HL-60/S4 (cell line): ENCODE results near the gene MCTP2.
"Not testable (repeated sequence)": the region's sequence is repeated elsewhere in the genome, so short reads cannot be mapped to it uniquely, and the experiment has no call there.

Source experiments
- in situ Hi-C: fragments of 300-500 bp; cut with MboI; formaldehyde crosslinking; loops from 2 replicates; pipeline ENCODE4 v1.14.3; 2022; ENCODE audit warnings: low sequenced_read_pairs

The MCTP2 gene

DNA sequence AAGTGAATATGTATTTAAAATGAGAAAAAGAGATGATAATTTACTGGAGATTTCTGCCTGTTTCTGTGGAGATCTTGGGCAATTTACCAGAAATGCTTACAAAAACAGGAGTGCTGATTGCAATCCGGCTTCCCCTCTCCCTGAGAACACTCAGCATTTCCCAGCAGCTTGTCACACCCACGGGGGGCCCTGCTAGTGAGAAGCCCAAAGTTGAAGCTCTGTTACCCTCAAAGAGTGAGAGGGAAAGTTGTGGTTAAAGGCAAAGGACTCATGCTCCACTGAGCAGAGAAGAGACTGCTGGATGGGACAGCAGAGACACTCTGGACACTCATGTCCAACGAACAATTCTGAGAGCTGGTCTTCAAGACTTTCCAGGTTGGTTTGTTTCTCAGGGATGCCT is 2.9 kb downstream of the MCTP2 start:
- in situ Hi-C loops = no loop called here

DNA sequence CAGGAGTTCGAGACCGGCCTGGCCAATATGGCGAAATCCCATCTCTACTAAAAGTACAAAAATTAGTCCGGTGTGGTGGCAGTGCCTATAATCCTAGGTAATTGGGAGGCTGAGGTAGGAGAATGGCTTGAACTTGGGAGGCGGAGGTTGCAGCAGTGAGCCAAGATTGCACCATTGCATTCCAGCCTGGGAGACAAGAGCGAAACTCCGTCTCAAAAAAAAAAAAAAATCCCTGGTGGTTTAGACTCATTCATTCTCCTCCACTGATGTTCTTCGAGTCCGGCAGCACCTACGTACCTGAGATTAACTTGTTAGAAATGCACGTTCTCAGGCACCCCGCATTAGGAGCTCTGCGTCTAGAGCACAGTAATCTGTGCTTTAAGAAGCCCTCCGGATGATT is 3.7 kb downstream of the MCTP2 start:
- in situ Hi-C loops = no loop called here

DNA sequence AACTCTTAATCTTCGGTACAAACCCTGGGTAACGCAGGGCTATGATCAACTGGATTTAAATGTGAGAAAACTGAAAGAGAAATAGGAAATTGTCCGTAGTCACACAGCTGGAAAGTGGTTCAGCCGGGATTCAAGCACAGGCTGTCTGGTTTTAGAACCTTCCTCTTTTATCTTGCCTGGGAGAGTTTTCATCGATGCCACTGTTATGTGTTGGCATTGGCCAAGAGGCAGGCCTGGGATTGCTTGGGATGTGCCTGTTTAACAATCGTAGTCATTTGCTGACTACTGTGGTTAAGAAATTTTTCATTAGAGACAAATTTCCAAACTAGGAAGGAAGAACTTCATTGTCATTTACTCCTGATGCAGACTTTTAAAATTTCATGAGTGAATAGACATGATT is 4.3 kb downstream of the MCTP2 start:
- in situ Hi-C loops = no loop called here

DNA sequence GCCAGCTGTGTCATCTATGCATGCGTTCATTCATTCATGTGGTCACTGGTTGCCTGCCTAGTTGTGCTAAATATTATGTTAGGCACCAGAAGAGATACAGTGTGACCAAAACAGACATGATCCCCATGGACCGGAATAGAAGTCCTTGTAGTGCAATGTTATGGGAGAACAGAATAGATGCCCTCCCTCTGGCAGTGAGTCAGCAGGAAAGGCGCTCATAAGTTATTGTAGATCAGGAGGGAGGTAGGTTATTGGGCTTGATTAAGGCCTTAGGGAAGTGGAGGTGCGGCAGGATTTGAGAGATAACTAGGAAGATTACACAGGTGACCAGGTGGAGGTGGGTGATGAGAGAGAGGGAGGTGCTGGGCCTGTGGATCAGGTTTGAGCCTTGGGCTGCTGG is 5.2 kb downstream of the MCTP2 start:
- in situ Hi-C loops = no loop called here

DNA sequence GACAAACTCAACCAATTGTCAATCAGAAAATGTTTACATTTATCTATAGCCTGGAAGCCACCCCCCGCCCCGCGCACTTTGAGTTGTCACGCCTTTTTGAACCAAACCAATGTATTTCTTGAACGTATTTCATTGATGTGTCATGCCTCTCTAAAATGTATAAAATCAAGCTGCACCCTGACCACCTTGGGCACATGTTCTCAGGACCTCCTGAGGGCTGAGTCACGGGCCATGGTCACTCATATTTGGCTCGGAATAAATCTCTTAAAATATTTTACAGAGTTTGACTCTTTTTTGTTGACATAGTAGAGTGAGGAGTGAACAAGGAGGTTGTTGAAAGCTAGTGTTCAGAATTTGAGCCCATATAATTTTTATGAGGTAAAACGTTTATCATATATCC is 6.5 kb downstream of the MCTP2 start:
- in situ Hi-C loops = no loop called here

DNA sequence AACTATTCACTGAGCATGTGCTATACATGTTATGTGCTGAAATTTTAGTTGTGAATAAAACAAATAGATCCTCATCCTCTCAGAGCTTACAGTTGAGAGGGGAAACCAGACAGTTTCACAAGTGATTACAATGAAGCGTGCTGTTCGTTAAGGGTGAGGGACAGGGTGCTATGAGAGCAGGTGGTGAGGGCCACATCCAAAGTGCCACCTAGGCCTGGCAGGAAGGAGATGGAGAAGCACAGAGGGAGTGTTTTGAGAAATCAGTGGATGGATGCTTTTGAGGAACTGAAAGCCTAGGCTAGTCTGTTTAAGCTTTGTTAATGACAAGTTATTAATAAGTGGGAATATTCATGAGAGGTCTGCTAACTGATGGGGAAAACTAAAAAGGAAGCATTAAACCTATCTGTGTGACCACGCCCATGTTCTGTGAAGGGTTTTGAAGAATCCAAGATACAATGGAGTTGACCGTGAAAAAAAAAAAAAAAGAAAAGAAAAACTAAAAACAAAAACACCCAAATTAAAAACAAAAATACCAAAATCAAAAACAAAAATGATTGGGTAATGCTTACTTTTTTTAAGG is 7.3 kb downstream of the MCTP2 start:
- in situ Hi-C loops = no loop called here

DNA sequence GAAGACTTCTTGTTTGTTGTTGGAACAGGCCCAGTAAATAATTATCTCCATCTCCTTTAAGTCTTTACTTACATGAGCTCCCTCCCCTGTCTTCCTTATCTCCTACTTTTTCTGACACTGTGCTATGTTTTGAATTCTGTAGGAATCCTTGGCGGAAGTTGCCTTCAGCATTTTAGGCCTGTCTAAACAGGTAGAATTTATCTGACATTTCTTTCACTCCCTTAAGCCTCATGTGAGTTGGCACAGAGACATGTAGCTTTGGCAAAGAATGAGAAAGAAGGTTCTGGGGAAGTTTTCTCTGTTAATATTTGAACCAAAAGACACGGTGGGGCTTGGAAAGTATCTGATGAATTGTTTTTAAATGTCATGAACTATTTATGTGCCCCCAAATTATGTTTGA is 8.1 kb downstream of the MCTP2 start:
- in situ Hi-C loops = no loop called here

DNA sequence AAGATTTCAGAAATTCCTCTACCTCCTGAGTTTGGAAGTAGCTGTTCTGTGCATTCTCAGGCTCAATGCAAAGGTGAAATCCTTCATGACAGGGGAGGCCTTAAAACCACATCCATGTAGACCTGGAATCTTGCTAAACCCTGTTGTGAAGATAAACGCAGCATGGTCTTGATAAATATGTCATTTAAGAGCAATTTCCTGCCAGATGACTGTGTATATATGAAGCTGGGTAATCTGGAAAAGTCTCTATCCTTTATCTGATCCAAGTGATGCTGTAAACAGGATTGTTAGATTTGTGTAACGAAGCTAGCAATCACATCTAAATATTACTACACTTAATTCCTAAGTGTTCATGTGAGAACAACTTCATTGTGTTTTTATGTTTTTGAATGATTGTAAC is 9.1 kb downstream of the MCTP2 start:
- in situ Hi-C loops = no loop called here

DNA sequence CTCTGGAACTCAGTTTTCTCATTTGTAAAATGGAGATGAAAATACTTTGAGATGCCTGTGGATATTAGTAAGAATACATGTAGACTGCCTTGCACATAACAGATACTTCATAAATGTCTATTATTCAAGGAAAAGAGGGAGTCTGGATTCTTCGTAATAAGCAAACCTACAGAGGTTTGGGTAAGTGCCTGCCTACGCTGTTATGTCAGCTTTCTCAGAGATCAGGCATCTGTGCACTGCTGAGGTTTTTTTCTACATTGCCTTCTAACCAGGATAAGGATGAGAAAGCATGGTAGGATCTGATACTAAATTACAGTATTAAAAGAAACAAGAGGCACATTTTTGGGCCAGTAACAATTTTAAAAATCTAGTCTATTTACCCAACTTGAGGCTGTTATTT is 10.9 kb downstream of the MCTP2 start:
- in situ Hi-C loops = no loop called here

DNA sequence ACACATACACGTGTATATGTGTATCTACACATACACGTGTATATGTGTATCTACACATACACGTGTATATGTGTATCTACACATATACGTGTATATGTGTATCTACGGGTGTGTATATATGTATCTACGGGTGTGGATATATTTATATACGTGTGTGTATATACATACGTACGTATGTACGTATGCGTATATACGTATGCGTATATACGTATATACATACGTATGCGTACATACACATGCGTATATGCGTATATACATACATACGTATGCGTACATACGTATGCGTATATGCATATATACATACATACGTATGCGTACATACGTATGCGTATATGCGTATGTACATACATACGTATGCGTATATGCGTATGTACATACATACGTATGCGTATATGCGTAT is 11.6 kb downstream of the MCTP2 start:
- in situ Hi-C loops = not testable (repeated sequence)

DNA sequence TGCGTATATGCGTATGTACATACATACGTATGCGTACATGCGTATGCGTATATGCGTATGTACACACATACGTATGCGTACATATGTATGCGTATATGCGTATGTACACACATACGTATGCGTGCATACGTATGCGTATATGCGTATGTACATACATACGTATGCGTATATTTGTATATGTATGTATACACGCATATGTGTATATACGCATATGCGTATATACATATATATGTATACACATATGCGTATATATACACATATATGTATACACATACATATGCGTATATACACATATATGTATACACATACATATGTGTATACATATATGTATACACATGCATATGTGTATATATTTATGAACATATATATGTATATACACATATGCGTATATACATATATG is 12.1 kb downstream of the MCTP2 start:
- in situ Hi-C loops = no loop called here

DNA sequence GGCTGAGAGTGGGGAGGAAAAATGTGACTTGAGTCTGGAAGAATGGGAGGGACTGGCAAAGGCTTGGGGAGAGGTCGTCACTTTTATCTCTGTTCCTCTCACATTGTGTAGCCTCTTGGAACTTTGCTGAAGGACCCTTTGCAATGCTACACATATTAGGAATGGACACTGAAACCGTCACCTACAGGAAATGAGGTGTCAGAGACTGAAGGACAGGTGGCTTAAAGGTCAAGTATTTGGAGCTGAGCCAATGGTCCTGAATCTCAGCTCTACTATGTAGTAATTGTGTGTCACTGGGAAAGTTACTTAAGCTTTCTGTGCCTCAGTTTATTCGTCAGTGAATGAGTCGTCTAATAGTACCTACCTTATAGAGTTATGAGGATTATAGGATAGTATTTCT is 14.7 kb downstream of the MCTP2 start:
- in situ Hi-C loops = no loop called here

DNA sequence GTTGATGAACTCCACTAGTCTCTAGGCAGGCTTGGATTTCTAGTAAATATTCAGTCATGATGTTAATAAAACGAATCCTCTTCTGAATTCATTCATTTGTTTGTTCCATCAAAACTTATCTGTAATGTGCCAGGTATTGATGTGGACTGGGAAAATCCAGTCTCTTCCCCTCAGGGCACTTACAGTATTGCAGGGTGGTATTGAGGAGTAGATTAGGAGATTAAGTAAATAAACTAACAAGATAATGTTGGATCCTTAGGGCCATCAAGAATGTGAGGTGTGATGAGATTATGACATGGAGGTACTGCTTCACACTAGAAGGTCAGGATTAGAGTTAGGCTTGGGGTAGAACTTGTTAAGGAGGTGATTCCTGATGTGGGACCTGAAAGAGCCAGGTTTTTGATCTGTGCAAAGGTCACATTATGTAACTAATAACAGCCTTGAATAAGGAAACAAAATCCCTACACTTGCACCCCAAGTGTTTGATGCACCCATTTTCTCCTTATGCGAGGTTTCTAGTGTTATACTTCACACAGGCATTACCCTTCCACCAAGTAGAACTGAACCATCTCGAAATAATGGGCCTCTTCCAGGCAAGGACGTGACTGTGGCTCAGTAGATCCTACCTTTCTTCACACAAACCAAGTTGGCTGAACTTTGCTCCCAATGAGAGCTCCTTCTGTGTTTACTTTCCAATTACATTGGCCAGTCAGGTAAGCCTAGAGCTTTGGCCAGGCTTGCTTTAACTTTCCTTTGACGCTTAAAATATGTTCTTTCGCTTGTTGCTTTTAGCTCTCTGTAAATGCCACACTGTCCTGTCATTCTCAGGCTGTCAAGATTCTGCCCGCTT is 16.7 kb downstream of the MCTP2 start:
- in situ Hi-C loops = no loop called here

DNA sequence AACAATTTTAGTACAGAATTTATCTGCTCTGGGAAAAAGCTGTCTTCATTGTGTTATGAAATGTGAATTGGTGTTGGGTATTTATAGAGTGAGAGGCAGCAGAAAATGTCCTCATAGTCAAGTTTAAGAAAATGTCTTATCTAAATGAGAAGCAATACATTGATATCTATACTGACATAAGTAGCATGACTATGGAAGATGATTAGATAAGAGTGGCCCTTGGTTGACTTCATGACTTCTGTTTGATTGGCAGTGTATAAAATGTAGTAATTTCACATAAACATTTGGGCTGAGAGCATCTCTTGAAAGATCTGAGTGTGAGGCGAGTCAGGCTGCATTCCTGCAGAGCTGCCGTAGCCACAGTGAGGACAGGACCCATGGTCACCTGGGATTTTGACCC is 19.4 kb downstream of the MCTP2 start:
- in situ Hi-C loops = no loop called here

DNA sequence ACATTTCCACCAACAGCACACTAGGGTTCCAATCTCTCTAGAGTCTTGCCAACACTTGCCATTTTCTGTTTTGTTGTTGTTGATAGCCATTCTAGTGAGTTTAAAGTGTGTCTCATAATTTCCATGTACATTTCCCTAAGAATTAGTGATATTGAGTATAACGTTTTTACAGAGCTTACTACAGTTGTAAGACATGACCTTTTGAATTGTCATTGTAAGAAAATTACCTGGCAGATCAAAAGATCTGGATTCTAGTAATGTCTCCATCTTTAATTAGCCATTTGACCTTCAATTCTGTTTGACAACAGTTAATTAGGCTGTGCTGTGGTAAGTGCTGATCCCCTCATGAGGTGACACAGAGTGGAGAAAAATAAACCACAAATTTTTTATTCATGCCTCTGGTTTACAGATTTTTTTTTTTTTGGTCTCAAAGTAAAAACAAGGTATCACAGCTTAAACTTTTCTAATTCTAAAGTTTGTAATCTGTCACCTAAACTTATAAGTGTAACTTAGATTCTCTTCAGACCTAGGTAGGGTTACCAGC is 20.9 kb downstream of the MCTP2 start:
- in situ Hi-C loops = no loop called here

DNA sequence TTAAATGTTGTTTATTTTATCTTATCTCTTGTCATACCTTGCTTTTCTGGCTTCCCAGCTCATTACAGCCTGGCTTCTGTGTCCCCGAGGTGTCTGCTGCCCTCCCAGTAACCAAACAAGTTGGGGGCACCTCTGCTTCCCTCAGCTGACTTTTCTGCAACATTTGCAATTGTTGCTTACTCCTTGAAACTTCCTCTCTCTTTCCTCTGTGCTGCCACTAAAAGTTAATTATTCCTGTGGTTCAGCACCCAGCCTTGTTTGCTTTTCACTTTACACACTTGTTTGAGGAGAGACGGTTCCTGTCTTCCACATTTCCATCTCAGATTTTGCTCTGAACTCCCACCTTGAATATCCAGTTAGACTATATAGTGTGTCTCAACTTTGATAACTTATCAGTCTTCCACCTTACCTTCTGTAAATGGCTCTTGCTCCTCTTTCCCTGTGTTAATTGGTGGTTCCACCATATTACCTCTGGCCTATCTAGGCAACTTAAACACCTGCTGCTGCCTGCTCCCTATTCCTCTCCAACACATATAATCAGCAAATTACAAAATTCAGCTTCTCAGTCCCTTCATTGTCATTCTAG is 21.6 kb downstream of the MCTP2 start:
- in situ Hi-C loops = no loop called here

DNA sequence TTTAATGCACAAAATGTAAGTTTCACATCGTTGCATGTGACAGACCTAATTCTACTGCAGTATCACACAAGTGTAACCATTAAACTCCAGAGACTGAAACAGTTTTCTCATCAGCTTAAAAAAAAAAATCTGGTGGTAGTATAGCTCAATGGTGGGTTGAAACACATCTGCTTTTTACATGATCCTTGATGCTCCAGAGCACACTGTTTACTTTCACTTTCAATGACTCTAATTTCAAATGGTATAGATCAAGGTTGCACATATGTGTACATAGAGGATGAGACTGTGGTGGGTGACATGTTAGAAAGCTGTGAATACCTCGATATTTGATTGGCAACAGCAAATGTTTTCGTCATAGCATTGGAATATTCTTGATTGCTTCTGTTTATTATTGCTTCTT is 22.4 kb downstream of the MCTP2 start:
- in situ Hi-C loops = no loop called here

DNA sequence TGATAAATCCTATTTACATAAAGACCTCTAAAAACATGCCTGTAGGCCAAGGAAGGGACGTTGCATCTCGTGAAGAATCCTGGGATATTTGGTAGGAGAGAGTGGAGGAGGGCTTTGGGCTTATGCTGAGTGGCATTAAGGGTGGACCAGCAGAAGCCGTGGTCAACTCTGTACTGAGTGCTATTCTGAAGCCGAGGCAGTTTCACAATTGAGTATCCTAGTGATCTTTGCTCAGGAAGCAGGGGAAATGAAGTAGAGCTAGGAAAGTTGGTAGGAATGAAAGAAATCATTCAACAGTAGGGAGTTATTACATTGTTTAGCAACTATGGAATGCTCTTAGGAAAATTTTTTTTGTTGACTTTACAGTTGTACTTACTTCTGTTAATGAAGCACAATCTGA is 24.2 kb downstream of the MCTP2 start:
- in situ Hi-C loops = no loop called here

DNA sequence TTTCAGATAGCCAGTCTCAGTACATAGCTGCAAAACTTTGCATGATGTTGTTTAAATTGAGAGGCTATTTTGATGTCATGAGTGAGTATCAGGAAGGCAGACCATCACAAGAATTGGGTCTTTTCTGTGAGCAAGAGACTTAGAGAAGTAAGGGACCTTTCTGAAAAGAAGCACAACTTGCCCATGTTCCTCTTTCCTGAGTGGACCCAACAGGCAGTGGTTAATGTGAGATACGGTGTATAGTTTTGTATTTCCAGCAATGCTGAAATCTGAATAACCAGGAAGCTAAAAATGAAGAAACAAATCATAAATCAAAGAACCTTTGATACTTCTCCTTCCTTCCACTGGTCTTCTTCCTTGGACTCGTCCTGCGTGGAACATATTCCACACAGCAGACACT is 25.1 kb downstream of the MCTP2 start:
- in situ Hi-C loops = no loop called here

DNA sequence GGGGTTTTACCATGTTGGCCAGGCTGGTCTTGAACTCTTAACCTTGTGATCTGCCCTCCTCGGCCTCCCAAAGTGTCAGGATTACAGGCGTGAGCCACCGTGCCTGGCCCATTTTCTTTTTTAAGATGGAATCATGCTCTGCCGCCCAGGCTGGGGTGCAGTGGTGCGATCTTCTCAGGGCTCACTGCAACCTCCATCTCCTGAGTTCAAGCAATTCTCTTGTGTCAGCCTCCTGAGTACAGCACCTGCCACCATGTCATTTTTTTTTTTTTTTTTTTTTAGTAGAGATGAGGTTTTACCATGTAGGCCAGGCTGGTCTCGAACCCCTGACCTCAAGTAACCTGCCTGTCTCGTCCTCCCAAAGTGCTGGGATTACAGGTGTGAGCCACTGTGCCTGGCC is 26.4 kb downstream of the MCTP2 start:
- in situ Hi-C loops = not testable (repeated sequence)

DNA sequence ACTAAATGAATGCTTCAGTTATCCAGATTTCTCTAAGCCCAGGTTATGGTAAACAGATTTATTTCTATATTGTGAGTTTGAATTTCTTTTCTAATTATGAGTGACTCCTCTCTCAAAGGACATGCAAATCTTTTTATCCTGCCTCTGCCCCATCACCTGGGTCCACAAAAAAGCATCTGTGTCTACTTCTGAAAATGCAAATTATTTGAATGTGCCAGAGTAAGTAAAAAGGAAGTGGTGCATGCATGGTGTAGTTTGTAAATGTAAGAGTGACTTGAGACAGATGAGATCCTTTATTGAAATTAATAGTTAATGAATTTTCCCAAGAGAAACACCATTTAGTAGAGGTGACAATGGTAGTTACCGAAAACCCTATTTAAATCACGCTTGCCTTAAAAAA is 26.9 kb downstream of the MCTP2 start:
- in situ Hi-C loops = no loop called here

DNA sequence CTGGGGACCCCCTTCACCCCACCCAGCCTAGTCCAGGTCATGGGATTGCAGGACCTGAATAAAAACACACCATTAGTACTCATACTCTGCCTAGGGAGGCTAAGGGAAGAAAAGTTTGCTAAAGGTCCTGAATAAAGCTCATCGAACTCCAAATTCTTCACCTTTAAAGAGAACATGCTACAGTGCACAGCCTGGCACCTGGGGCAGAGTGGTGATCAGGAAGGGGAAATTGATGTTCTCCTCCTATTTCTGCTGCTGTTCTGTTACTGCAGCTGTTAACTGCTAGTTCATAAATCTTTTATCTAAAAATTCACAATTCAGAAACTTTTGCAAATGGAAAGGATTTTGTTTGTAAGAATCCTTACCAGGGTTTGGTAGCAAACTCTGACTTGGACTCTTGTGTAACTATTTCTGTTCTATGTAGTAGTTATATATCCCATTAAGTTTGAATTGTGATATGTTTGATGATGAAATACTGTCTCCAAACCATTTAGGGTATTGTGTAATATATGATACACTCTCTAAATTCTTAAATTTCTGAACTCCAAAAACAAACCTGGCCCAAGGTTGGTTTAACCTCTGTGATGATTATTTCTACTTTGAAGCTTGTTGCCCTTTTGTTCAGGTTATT is 27.9 kb downstream of the MCTP2 start:
- in situ Hi-C loops = no loop called here
